ENCODE measurements around the gene CCDC141. TPM values are rescaled to one million over a fixed set of nuclear protein-coding genes. Genes with fewer than 3 reads are reported as not detected.

Gene CCDC141
- total RNA-seq, 1 donor, result not detected

DNA sequence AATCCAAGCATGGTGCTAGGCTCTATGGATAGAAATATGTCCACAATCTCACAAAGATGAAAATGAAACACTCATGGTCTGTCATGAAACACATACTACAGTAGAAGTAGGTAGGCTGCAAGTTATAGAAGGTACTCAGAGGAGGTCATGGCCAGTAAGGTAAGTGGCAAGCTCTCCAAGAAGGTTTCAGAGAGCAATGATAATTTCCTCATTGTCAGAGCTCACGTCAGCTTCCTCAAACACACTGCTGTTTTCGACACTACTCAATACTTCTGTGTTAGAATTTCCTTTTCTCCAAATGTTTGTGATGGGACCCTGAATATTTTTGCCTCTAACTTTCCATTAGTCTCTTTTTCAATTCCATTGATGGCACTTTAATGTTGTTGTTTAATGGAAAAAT lies 25.5 kb downstream of the CCDC141 start:
- no peak for DNase-seq (ENCODE audit: insufficient read length, low spot score, missing footprints)

DNA sequence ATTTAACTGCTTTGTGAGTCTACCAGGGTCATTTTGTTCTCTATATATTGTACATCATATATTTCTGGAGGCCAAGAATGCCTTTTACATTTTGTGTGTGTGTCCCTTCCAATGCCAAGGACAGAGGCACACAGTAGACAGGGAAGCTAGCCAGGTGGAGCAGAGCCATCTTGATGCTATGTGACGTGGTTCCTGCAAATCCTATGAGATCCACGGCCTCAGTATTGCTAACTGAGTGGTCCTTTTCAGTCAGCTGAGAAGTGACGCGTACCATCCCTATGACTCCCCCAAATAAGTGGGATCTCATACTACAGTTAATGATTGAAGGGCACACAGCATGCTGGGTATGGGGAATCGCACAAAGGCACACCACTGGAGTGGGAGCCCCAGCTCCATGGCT lies 27.3 kb downstream of the CCDC141 start:
- no peak for DNase-seq (ENCODE audit: insufficient read length, low spot score, missing footprints)
- H3K36me3 ChIP-seq (ENCODE audit: insufficient read depth, low read length), result no peaks in the 10 kb centered on the region
- H3K9me3 ChIP-seq (ENCODE audit: low read depth, low read length), result no peaks in the 10 kb centered on the region
- H3K27me3 ChIP-seq (ENCODE audit: insufficient read depth, low read length), result no peaks in the 10 kb centered on the region
- no peak overlapping the region for H3K27ac ChIP-seq (ENCODE audit: low read depth, low read length)
- H3K4me2 ChIP-seq (ENCODE audit: insufficient read depth, low read length), result no peak overlapping the region
- TF ChIP-seq, protein P1, sequence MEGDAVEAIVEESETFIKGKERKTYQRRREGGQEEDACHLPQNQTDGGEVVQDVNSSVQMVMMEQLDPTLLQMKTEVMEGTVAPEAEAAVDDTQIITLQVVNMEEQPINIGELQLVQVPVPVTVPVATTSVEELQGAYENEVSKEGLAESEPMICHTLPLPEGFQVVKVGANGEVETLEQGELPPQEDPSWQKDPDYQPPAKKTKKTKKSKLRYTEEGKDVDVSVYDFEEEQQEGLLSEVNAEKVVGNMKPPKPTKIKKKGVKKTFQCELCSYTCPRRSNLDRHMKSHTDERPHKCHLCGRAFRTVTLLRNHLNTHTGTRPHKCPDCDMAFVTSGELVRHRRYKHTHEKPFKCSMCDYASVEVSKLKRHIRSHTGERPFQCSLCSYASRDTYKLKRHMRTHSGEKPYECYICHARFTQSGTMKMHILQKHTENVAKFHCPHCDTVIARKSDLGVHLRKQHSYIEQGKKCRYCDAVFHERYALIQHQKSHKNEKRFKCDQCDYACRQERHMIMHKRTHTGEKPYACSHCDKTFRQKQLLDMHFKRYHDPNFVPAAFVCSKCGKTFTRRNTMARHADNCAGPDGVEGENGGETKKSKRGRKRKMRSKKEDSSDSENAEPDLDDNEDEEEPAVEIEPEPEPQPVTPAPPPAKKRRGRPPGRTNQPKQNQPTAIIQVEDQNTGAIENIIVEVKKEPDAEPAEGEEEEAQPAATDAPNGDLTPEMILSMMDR (IDR thresholded peaks at IDR 0.05; ENCODE audit: extremely low read depth, low read depth, low read length), result no peak
- no peaks in the 10 kb centered on the region for H3K79me2 ChIP-seq (ENCODE audit: insufficient read depth, low read length)
- H3K4me3 ChIP-seq (ENCODE audit: insufficient read depth, low read length), result no peak overlapping the region
- no peak overlapping the region for H2AFZ ChIP-seq (ENCODE audit: low read length)
- H4K20me1 ChIP-seq (ENCODE audit: insufficient read depth, low read length), result no peaks in the 10 kb centered on the region
- H3K4me1 ChIP-seq (ENCODE audit: insufficient read depth, low read length), result no peaks in the 10 kb centered on the region

More for the DNA sequence above, 25.5 kb downstream of the CCDC141 start:
- Histone ChIP-seq H3K4me2 (ENCODE audit: insufficient read depth, low read length) (no peak overlapping the region), H3K27ac (ENCODE audit: low read depth, low read length) (no peak overlapping the region), H3K79me2 (ENCODE audit: insufficient read depth, low read length) (no peaks in the 10 kb centered on the region), H3K9me3 (ENCODE audit: low read depth, low read length) (no peaks in the 10 kb centered on the region), H4K20me1 (ENCODE audit: insufficient read depth, low read length) (no peaks in the 10 kb centered on the region), H3K4me3 (ENCODE audit: insufficient read depth, low read length) (no peak overlapping the region), H2AFZ (ENCODE audit: low read length) (no peak overlapping the region), H3K4me1 (ENCODE audit: insufficient read depth, low read length) (no peaks in the 10 kb centered on the region), H3K36me3 (ENCODE audit: insufficient read depth, low read length) (no peaks in the 10 kb centered on the region), H3K27me3 (ENCODE audit: insufficient read depth, low read length) (no peaks in the 10 kb centered on the region)
- TF ChIP-seq, protein P1 (IDR thresholded peaks at IDR 0.05; ENCODE audit: extremely low read depth, low read depth, low read length), result no peak

DNA sequence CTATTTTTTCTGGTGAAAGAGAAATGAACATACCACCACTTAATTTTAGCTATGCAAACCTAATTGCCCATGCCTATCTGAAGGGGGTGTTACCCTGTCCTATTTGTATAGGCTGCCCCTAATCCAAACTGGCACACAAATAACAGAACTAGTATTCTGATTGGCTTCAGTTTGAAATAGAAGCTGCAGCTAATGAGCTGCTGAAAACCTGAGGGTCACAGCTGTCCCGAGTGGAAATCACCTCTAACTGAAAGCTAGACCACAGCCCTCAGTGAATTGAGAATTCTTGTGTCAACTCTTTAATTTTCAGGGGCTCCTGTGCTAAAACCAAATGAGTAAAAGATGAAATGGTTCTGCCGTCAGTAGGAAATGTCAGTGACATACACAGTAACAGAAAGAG lies 28.7 kb downstream of the CCDC141 start:
- no peaks in the 10 kb centered on the region for H3K27me3 ChIP-seq (ENCODE audit: insufficient read depth, low read length)
- H3K79me2 ChIP-seq (ENCODE audit: insufficient read depth, low read length), result no peaks in the 10 kb centered on the region
- no peaks in the 10 kb centered on the region for H3K36me3 ChIP-seq (ENCODE audit: insufficient read depth, low read length)
- no peaks in the 10 kb centered on the region for H4K20me1 ChIP-seq (ENCODE audit: insufficient read depth, low read length)
- no peak for DNase-seq (ENCODE audit: insufficient read length, low spot score, missing footprints)
- no peak overlapping the region for H3K27ac ChIP-seq (ENCODE audit: low read depth, low read length)
- H3K4me2 ChIP-seq (ENCODE audit: insufficient read depth, low read length), result no peak overlapping the region
- no peaks in the 10 kb centered on the region for H3K9me3 ChIP-seq (ENCODE audit: low read depth, low read length)
- TF ChIP-seq, protein P1 (IDR thresholded peaks at IDR 0.05; ENCODE audit: extremely low read depth, low read depth, low read length), result no peak
- H2AFZ ChIP-seq (ENCODE audit: low read length), result no peak overlapping the region
- no peaks in the 10 kb centered on the region for H3K4me1 ChIP-seq (ENCODE audit: insufficient read depth, low read length)
- H3K4me3 ChIP-seq (ENCODE audit: insufficient read depth, low read length), result no peak overlapping the region

DNA sequence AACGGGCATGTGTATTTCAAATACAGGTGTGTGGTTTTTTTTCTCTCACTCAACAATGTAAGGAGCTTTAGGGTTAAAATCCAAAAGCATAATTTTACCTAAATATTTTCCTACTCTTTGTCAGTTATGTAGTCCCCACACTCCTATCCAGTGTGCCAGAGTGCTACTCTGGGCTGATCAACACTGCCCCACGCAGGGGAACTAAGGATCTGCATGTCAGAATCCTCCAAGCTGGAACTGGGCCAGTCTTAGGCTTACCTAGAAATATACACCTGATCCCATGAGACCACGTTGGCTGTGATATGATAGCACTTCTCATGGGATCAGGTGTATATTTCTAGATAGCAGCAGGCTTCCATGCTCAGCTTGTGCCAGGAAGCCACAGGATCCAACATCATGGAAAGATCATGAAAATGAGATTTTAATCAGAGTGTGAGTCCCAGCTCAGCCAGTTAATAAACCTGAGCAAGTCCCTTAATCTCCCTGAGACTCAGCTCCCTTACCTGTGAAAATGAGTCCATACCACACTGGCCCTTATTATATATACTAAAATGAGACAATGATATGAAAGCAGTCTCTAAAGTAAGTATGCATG lies 29.7 kb downstream of the CCDC141 start:
- no peaks in the 10 kb centered on the region for H3K79me2 ChIP-seq (ENCODE audit: insufficient read depth, low read length)
- H4K20me1 ChIP-seq (ENCODE audit: insufficient read depth, low read length), result no peaks in the 10 kb centered on the region
- no peaks in the 10 kb centered on the region for H3K27me3 ChIP-seq (ENCODE audit: insufficient read depth, low read length)
- no peak overlapping the region for H3K4me3 ChIP-seq (ENCODE audit: insufficient read depth, low read length)
- no peak overlapping the region for H3K4me2 ChIP-seq (ENCODE audit: insufficient read depth, low read length)
- no peak overlapping the region for H2AFZ ChIP-seq (ENCODE audit: low read length)
- no peak overlapping the region for H3K27ac ChIP-seq (ENCODE audit: low read depth, low read length)
- no peaks in the 10 kb centered on the region for H3K4me1 ChIP-seq (ENCODE audit: insufficient read depth, low read length)
- DNase-seq (ENCODE audit: insufficient read length, low spot score, missing footprints), result no peak
- H3K36me3 ChIP-seq (ENCODE audit: insufficient read depth, low read length), result no peaks in the 10 kb centered on the region
- TF ChIP-seq, protein P1 (IDR thresholded peaks at IDR 0.05; ENCODE audit: extremely low read depth, low read depth, low read length), result peak; percentile 55
- H3K9me3 ChIP-seq (ENCODE audit: low read depth, low read length), result no peaks in the 10 kb centered on the region
